Loucy (cell line): ENCODE results near the gene ZFAND3.

Source experiments
- H2AFZ ChIP-seq: fragments of 200-600 bp; sonication (generic); 2 replicates; pipeline ENCODE4 v1.6.0; 2016; ENCODE audit warnings: antibody characterized with exemption, mild to moderate bottlenecking, low read length, moderate library complexity
- H3F3A ChIP-seq: fragments of 200-600 bp; 2 replicates; pipeline ENCODE4 v1.6.0; 2016; ENCODE audit warnings: antibody characterized with exemption, low read depth, mild to moderate bottlenecking
- H3K27me3 ChIP-seq: fragments of 200-600 bp; sonication (generic); 2 replicates; pipeline ENCODE4 v1.6.1; 2014; ENCODE audit warnings: low read length, mild to moderate bottlenecking; ENCODE audit not compliant: insufficient read depth, poor library complexity, severe bottlenecking
- H3K36me3 ChIP-seq: fragments of 200-600 bp; sonication (generic); 2 replicates; pipeline ENCODE4 v1.6.1; 2016; ENCODE audit warnings: low read length; ENCODE audit not compliant: insufficient read depth
- H3K4me1 ChIP-seq: fragments of 200-600 bp; sonication (generic); 2 replicates; pipeline ENCODE4 v1.5.1; 2014; ENCODE audit warnings: low read length, mild to moderate bottlenecking; ENCODE audit not compliant: insufficient read depth, poor library complexity, severe bottlenecking
- H3K4me2 ChIP-seq: fragments of 200-600 bp; sonication (generic); 2 replicates; pipeline ENCODE4 v1.6.0; 2014; ENCODE audit warnings: antibody characterized with exemption, low read length, low read depth, mild to moderate bottlenecking; ENCODE audit not compliant: poor library complexity, severe bottlenecking
- H3K4me3 ChIP-seq: fragments of 200-600 bp; sonication (generic); 2 replicates; pipeline ENCODE4 v1.5.1; 2014; ENCODE audit warnings: low read length, mild to moderate bottlenecking, mixed read lengths; ENCODE audit not compliant: poor library complexity, severe bottlenecking
- H3K79me2 ChIP-seq: fragments of 200-600 bp; sonication (generic); 2 replicates; pipeline ENCODE4 v1.6.1; 2014; ENCODE audit warnings: low read length; ENCODE audit not compliant: insufficient read depth
- H3K9ac ChIP-seq: fragments of 200-600 bp; sonication (generic); 2 replicates; pipeline ENCODE4 v1.6.0; 2014; ENCODE audit warnings: mild to moderate bottlenecking, low read depth, low read length, moderate library complexity; ENCODE audit not compliant: poor library complexity, severe bottlenecking
- H3K9me2 ChIP-seq: fragments of 200-600 bp; sonication (generic); replicated peaks from 2 replicates; pipeline ENCODE4 v1.6.1; 2016; ENCODE audit warnings: low read depth, low read length, mixed read lengths
- H3K9me3 ChIP-seq: fragments of 200-600 bp; sonication (generic); 2 replicates; pipeline ENCODE4 v1.6.1; 2014; ENCODE audit warnings: mild to moderate bottlenecking, antibody characterized with exemption, low read length, low read depth; ENCODE audit not compliant: insufficient read depth
- H4K20me1 ChIP-seq: fragments of 200-600 bp; sonication (generic); 2 replicates; pipeline ENCODE4 v1.6.0; 2014; ENCODE audit warnings: antibody characterized with exemption, low read length, mild to moderate bottlenecking; ENCODE audit not compliant: insufficient read depth, poor library complexity, severe bottlenecking
- CTCF ChIP-seq: fragments of 200-600 bp; sonication (generic); conservative IDR thresholded peaks from 2 replicates; pipeline ENCODE4 v1.5.1; 2014; ENCODE audit warnings: mild to moderate bottlenecking, antibody characterized with exemption, low read length
- EZH2phosphoT487 ChIP-seq: fragments of 200-600 bp; IDR thresholded peaks from 2 replicates; pipeline ENCODE4 v1.6.1; 2018; ENCODE audit warnings: antibody characterized with exemption, mild to moderate bottlenecking, moderate library complexity, borderline replicate concordance

The ZFAND3 gene

GRCh38 chr6:38020593-38020992, 201.1 kb downstream of the ZFAND3 start:
- Histone ChIP-seq H4K20me1 (peaks cover 9% of the 10 kb centered on the region), H3K4me2 (no peak overlapping the region), H3K79me2 (peaks cover 82% of the 10 kb centered on the region), H3K4me1 (no peaks in the 10 kb centered on the region), H3K36me3 (no peaks in the 10 kb centered on the region), H3K9me2 (no peaks in the 10 kb centered on the region), H2AFZ (no peak overlapping the region), H3K4me3 (no peak overlapping the region), H3F3A (no peaks in the 10 kb centered on the region), H3K9me3 (no peaks in the 10 kb centered on the region), H3K9ac (no peak overlapping the region), H3K27me3 (no peaks in the 10 kb centered on the region)
- TF ChIP-seq EZH2phosphoT487 (no peak), CTCF (no peak)

DNA sequence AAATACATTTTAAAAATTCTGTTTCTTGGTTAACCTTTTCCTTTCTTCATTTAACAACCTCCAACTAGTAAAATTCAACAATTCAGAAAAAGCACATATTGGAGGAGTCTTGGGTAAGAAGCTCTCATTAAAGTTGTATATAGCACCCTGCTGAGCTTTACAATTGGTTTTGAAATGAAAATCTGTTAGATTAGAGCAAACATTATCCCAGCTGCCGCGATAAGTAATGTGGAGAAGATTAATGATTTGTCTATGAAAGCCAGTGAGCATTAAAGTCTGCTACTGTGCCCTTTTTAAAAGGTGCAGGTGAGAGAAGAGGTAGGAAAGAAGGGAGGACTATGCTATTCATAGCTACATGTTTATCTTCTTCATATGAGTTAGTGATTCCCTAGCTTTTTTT, 201.5 kb downstream of the ZFAND3 start:
- Histone ChIP-seq H3K79me2 (peaks cover 80% of the 10 kb centered on the region), H3K9me2 (no peaks in the 10 kb centered on the region), H3K9ac (no peak overlapping the region), H3K4me1 (no peaks in the 10 kb centered on the region), H3K36me3 (no peaks in the 10 kb centered on the region), H3F3A (no peaks in the 10 kb centered on the region), H3K9me3 (no peaks in the 10 kb centered on the region), H4K20me1 (peaks cover 9% of the 10 kb centered on the region), H3K27me3 (no peaks in the 10 kb centered on the region), H2AFZ (no peak overlapping the region), H3K4me3 (no peak overlapping the region), H3K4me2 (no peak overlapping the region)
- no peak for TF ChIP-seq CTCF
- no peak for TF ChIP-seq EZH2phosphoT487

DNA sequence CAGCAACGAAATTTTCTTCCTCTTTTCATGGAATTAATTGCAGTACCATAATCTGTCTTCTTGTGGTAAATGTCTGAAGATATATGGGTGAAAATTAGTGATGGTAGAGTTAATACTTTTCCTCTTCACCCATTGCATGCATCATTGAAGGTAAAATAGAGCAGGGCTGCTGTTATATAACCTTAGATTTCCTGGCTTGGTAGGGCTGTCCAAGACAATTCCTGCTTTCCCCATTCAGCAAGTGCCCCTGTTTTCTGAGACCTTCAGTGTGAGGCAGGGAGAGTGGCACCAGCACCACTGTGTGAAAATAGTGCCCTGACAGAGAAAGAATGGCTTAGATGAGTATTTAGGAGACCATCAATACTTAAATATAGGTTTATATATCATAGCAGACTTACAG, 202.0 kb downstream of the ZFAND3 start:
- no peaks in the 10 kb centered on the region for H3F3A ChIP-seq

More for the DNA sequence above, 202.0 kb downstream of the ZFAND3 start:
- Histone ChIP-seq H3K9me3 (no peaks in the 10 kb centered on the region), H3K4me1 (no peaks in the 10 kb centered on the region), H3K4me2 (no peak overlapping the region), H3K9me2 (no peaks in the 10 kb centered on the region), H4K20me1 (peaks cover 9% of the 10 kb centered on the region), H3K4me3 (no peak overlapping the region), H3K79me2 (peaks cover 77% of the 10 kb centered on the region), H3K36me3 (no peaks in the 10 kb centered on the region), H2AFZ (no peak overlapping the region), H3K27me3 (no peaks in the 10 kb centered on the region), H3K9ac (no peak overlapping the region)
- no peak for TF ChIP-seq EZH2phosphoT487
- no peak for TF ChIP-seq CTCF
